Small intestine (tissue), 7 donors: Measurements from ENCODE around the gene RASA3. TPM values are rescaled to one million over a fixed set of nuclear protein-coding genes. Genes with fewer than 3 reads are reported as not detected.

ENCODE experiments used
- DNase-seq, 2 donors: peaks; one replicate each; pipeline versions ENCODE4 v3.0.0 to v3.0.0-alpha.2; 2013
- FAIRE-seq: peaks from 2 replicates; lab custom pipeline; 2012; peaks lifted over from hg19 to GRCh38; lab: Jason Lieb, UNC
- H3K27ac ChIP-seq, 3 donors: one replicate each; pipeline ENCODE4 v1.5.1; 2013; ENCODE audit warnings: low read length in 2 of 3, mild to moderate bottlenecking in 2 of 3, control low read depth in 1 of 3, inconsistent platforms in 1 of 3, low read depth in 1 of 3, moderate library complexity in 1 of 3
- H3K27me3 ChIP-seq, 3 donors: one replicate each; pipeline ENCODE4 v1.6.1; 2013; ENCODE audit warnings: low read length in 3 of 3, inconsistent platforms in 1 of 3; ENCODE audit not compliant: control insufficient read depth in 3 of 3, insufficient read depth in 3 of 3
- H3K36me3 ChIP-seq, 3 donors: one replicate each; pipeline ENCODE4 v1.6.1; 2013; ENCODE audit warnings: low read length in 3 of 3, inconsistent platforms in 1 of 3, low read depth in 1 of 3, mild to moderate bottlenecking in 1 of 3, moderate library complexity in 1 of 3; ENCODE audit not compliant: control insufficient read depth in 3 of 3, insufficient read depth in 2 of 3
- H3K4me1 ChIP-seq, 3 donors: one replicate each; pipeline ENCODE4 v1.6.1; 2013; ENCODE audit warnings: low read length in 2 of 3, inconsistent platforms in 1 of 3, low read depth in 1 of 3, mild to moderate bottlenecking in 1 of 3, moderate library complexity in 1 of 3; ENCODE audit not compliant: control insufficient read depth in 3 of 3, insufficient read depth in 2 of 3
- H3K4me3 ChIP-seq, 3 donors: one replicate each; pipeline ENCODE4 v1.5.1; 2013; ENCODE audit warnings: low read length in 3 of 3, control low read depth in 1 of 3, inconsistent platforms in 1 of 3, low read depth in 1 of 3, mild to moderate bottlenecking in 1 of 3, moderate library complexity in 1 of 3
- H3K9me3 ChIP-seq, 2 donors: one replicate each; pipeline ENCODE4 v1.6.1; 2013; ENCODE audit warnings: low read depth in 1 of 2, low read length in 1 of 2; ENCODE audit not compliant: control insufficient read depth in 2 of 2, insufficient read depth in 1 of 2
- WGBS, 3 donors: extraction: QIAGEN DNeasy Blood & Tissue Kit; methylation state at CpG; one replicate each; pipeline ENCODE4 v1.1.7; 2013; 5-methylcytosine and 5-hydroxymethylcytosine counted together
- polyA plus RNA-seq, 4 donors: library from polyadenylated mRNA; stranded (reverse) in 3 of 4; unstranded in 1 of 4; fragments of 200-250 nt in 3 of 4; fragments of 120-200 nt in 1 of 4; gene quantifications; one replicate each; pipeline versions ENCODE4 v1.2.1 to v1.2.3, GENCODE V29; 2013
- donor health status: healthy with polysubstance abuse.
- donor health status: control.
- donor health status: control.
- donor health status: Bipolar disorder and iron deficiency.
- donor health status: healthy.

RASA3 gene
- polyA plus RNA-seq, 4 donors, result 2.0 to 7.2 (median 6.5) TPM

GRCh38 chr13:114043421-114044053 lies 88.9 kb downstream of the RASA3 start:
- H3K4me1 ChIP-seq, result no peaks in the 10 kb centered on the region
- 78 to 84% (median 78%) methylated on average over 13 to 21 of the region's 37 CpGs for WGBS, 3 donors
- no peak overlapping the region for H3K4me3 ChIP-seq
- peak overlapping the region in 1 of 3 donors; percentile 19 for H3K27ac ChIP-seq
- peaks cover 0 to 26% of the 10 kb centered on the region in 2 donors for H3K9me3 ChIP-seq
- DNase-seq, result peak in 1 of 2 donors; percentile 23
- peaks cover 0 to 36% (median 0%) of the 10 kb centered on the region in 3 donors for H3K36me3 ChIP-seq
- no peaks in the 10 kb centered on the region for H3K27me3 ChIP-seq
- FAIRE-seq, result no peak

- no peak for FAIRE-seq
- Histone ChIP-seq H3K27ac (no peak overlapping the region), H3K36me3 (peaks cover 0 to 38% (median 0%) of the 10 kb centered on the region in 3 donors), H3K9me3 (peaks cover 0 to 28% of the 10 kb centered on the region in 2 donors), H3K4me3 (no peak overlapping the region), H3K4me1 (no peaks in the 10 kb centered on the region), H3K27me3 (no peaks in the 10 kb centered on the region)
- no peak for DNase-seq
- 88 to 90% (median 90%) methylated on average over 38 of the region's 38 CpGs for WGBS, 3 donors
Measured at GRCh38 chr13:114042066-114042815, 90.2 kb downstream of the RASA3 start.

GRCh38 chr13:114041493-114041892 lies 90.9 kb downstream of the RASA3 start:
- H3K9me3 ChIP-seq, result peaks cover 0 to 26% of the 10 kb centered on the region in 2 donors
- H3K4me3 ChIP-seq, result no peak overlapping the region
- H3K27me3 ChIP-seq, result no peaks in the 10 kb centered on the region
- H3K4me1 ChIP-seq, result no peaks in the 10 kb centered on the region
- DNase-seq, result no peak
- 93 to 95% (median 93%) methylated on average over 17 of the region's 17 CpGs for WGBS, 3 donors
- no peak overlapping the region for H3K27ac ChIP-seq
- FAIRE-seq, result no peak
- H3K36me3 ChIP-seq, result peaks cover 0 to 43% (median 0%) of the 10 kb centered on the region in 3 donors

GRCh38 chr13:114039471-114040141 lies 92.8 kb downstream of the RASA3 start:
- 83 to 87% (median 87%) methylated on average over 25 to 26 of the region's 26 CpGs for WGBS, 3 donors
- no peak overlapping the region for H3K27ac ChIP-seq
- H3K4me3 ChIP-seq, result no peak overlapping the region
- FAIRE-seq, result no peak
- no peaks in the 10 kb centered on the region for H3K27me3 ChIP-seq
- H3K9me3 ChIP-seq, result peaks cover 0 to 22% of the 10 kb centered on the region in 2 donors
- no peak for DNase-seq
- H3K4me1 ChIP-seq, result no peaks in the 10 kb centered on the region
- H3K36me3 ChIP-seq, result peaks cover 0 to 50% (median 0%) of the 10 kb centered on the region in 3 donors

- Histone ChIP-seq H3K4me3 (no peak overlapping the region), H3K9me3 (peaks cover 0 to 22% of the 10 kb centered on the region in 2 donors), H3K4me1 (no peaks in the 10 kb centered on the region), H3K27me3 (no peaks in the 10 kb centered on the region), H3K27ac (no peak overlapping the region), H3K36me3 (peaks cover 0 to 54% (median 0%) of the 10 kb centered on the region in 3 donors)
- FAIRE-seq (no peak), DNase-seq (no peak)
- WGBS, 3 donors, result 85 to 92% (median 87%) methylated on average over 14 of the region's 14 CpGs
Measured at GRCh38 chr13:114038900-114039299, 93.5 kb downstream of the RASA3 start.

- 71 to 88% (median 84%) methylated on average over 19 of the region's 19 CpGs for WGBS, 3 donors
- no peaks in the 10 kb centered on the region for H3K4me1 ChIP-seq
- H3K27me3 ChIP-seq, result no peaks in the 10 kb centered on the region
- H3K4me3 ChIP-seq, result no peak overlapping the region
- DNase-seq (no peak), FAIRE-seq (no peak)
- peaks cover 0 to 22% of the 10 kb centered on the region in 2 donors for H3K9me3 ChIP-seq
- peaks cover 0 to 56% (median 0%) of the 10 kb centered on the region in 3 donors for H3K36me3 ChIP-seq
- no peak overlapping the region for H3K27ac ChIP-seq
Measured at GRCh38 chr13:114038211-114038613, 94.2 kb downstream of the RASA3 start.

- H3K4me3 ChIP-seq, result no peak overlapping the region
- H3K4me1 ChIP-seq, result no peaks in the 10 kb centered on the region
- H3K27me3 ChIP-seq, result no peaks in the 10 kb centered on the region
- H3K9me3 ChIP-seq, result peaks cover 0 to 22% of the 10 kb centered on the region in 2 donors
- WGBS, 3 donors, result 87 to 95% (median 92%) methylated on average over 21 of the region's 21 CpGs
- FAIRE-seq (no peak), DNase-seq (no peak)
- H3K36me3 ChIP-seq, result peaks cover 0 to 51% (median 0%) of the 10 kb centered on the region in 3 donors
- H3K27ac ChIP-seq, result no peak overlapping the region
Measured at GRCh38 chr13:114037674-114038073, 94.7 kb downstream of the RASA3 start.
